SJSA1 (cell line): Measurements from ENCODE around the gene PTS. TPM values are rescaled to one million over a fixed set of nuclear protein-coding genes. Genes with fewer than 3 reads are reported as not detected.

ENCODE experiments used
- DNase-seq, 2 experiments: peaks; one replicate each; pipeline ENCODE4 v3.0.0-alpha.2; 2015 to 2020; ENCODE audit warnings: low spot score in 2 of 2, low read depth in 1 of 2
- H3K27ac ChIP-seq: fragments of 250-450 bp; sonication (Bioruptor Pico); 2 replicates; pipeline ENCODE4 v1.5.1; 2020; ENCODE audit warnings: mild to moderate bottlenecking, moderate library complexity
- H3K27me3 ChIP-seq: fragments of 250-450 bp; sonication (Bioruptor Pico); replicated peaks from 2 replicates; pipeline ENCODE4 v1.5.1; 2020; ENCODE audit warnings: mild to moderate bottlenecking, moderate library complexity
- H3K36me3 ChIP-seq: fragments of 250-450 bp; sonication (Bioruptor Pico); 2 replicates; pipeline ENCODE4 v1.5.1; 2020; ENCODE audit warnings: mild to moderate bottlenecking
- H3K4me1 ChIP-seq: fragments of 250-450 bp; sonication (Bioruptor Pico); replicated peaks from 2 replicates; pipeline ENCODE4 v1.6.1; 2021; ENCODE audit warnings: mild to moderate bottlenecking
- H3K4me3 ChIP-seq: fragments of 250-450 bp; sonication (Bioruptor Pico); 2 replicates; pipeline ENCODE4 v1.5.1; 2020; ENCODE audit warnings: mild to moderate bottlenecking
- H3K9me3 ChIP-seq: fragments of 250-450 bp; sonication (Bioruptor Pico); replicated peaks from 2 replicates; pipeline ENCODE4 v1.5.1; 2020; ENCODE audit warnings: mild to moderate bottlenecking
- total RNA-seq: library from RNA; depleted of rRNA; stranded (reverse); fragments of >200 nt; shearing (Covaris generic); gene quantifications from 2 replicates; pipeline ENCODE4 v1.2.3, GENCODE V29; 2014

The PTS gene
- total RNA-seq, 1 experiment from 2014 or later: 55.7 TPM

GRCh38 chr11:112255067-112255720 is 29.0 kb downstream of the PTS start:
- no peaks in the 10 kb centered on the region for H3K27me3 ChIP-seq
- no peak overlapping the region for H3K4me3 ChIP-seq
- no peaks in the 10 kb centered on the region for H3K9me3 ChIP-seq
- H3K36me3 ChIP-seq: no peaks in the 10 kb centered on the region
- DNase-seq: peak in 1 of 2 experiments; percentile 20
- no peak overlapping the region for H3K27ac ChIP-seq
- H3K4me1 ChIP-seq: peaks cover 7% of the 10 kb centered on the region

- DNase-seq: no peak
- Histone ChIP-seq H3K4me1 (peaks cover 2% of the 10 kb centered on the region), H3K36me3 (no peaks in the 10 kb centered on the region), H3K9me3 (no peaks in the 10 kb centered on the region), H3K27ac (no peak within 1 kb of the TSS), H3K27me3 (no peaks in the 10 kb centered on the region), H3K4me3 (no peak within 1 kb of the TSS)
Observed at GRCh38 chr11:112260490-112260889, 34.3 kb downstream of the PTS start, which contains the start of gene PLET1. PLET1 (minus strand) TSS chr11:112260860; CDS start chr11:112260589, 271 bp downstream.

- no peaks in the 10 kb centered on the region for H3K27me3 ChIP-seq
- no peak overlapping the region for H3K27ac ChIP-seq
- DNase-seq: peak in 1 of 2 experiments; percentile 15
- no peak overlapping the region for H3K4me3 ChIP-seq
- no peaks in the 10 kb centered on the region for H3K9me3 ChIP-seq
- no peaks in the 10 kb centered on the region for H3K36me3 ChIP-seq
- no peaks in the 10 kb centered on the region for H3K4me1 ChIP-seq
Observed at GRCh38 chr11:112265659-112266409, 39.6 kb downstream of the PTS start.

GRCh38 chr11:112266410-112266778 is 40.2 kb downstream of the PTS start:
- Histone ChIP-seq H3K9me3 (no peaks in the 10 kb centered on the region), H3K4me3 (no peak overlapping the region), H3K4me1 (no peaks in the 10 kb centered on the region), H3K36me3 (no peaks in the 10 kb centered on the region), H3K27me3 (no peaks in the 10 kb centered on the region), H3K27ac (no peak overlapping the region)
- DNase-seq: no peak

- H3K27ac ChIP-seq: no peak overlapping the region
Observed at GRCh38 chr11:112267188-112267591, 41.0 kb downstream of the PTS start.

GRCh38 chr11:112268406-112268805 is 42.2 kb downstream of the PTS start:
- no peak for DNase-seq
- Histone ChIP-seq H3K27me3 (no peaks in the 10 kb centered on the region), H3K27ac (no peak overlapping the region), H3K9me3 (no peaks in the 10 kb centered on the region), H3K4me3 (no peak overlapping the region), H3K4me1 (no peaks in the 10 kb centered on the region), H3K36me3 (no peaks in the 10 kb centered on the region)

More at GRCh38 chr11:112267188-112267591, 41.0 kb downstream of the PTS start:
- Histone ChIP-seq H3K9me3 (no peaks in the 10 kb centered on the region), H3K36me3 (no peaks in the 10 kb centered on the region), H3K4me3 (no peak overlapping the region), H3K27me3 (no peaks in the 10 kb centered on the region), H3K4me1 (no peaks in the 10 kb centered on the region)
- no peak for DNase-seq

GRCh38 chr11:112269139-112269538 is 42.9 kb downstream of the PTS start:
- H3K9me3 ChIP-seq: no peaks in the 10 kb centered on the region
- H3K4me1 ChIP-seq: no peaks in the 10 kb centered on the region
- no peak for DNase-seq
- no peaks in the 10 kb centered on the region for H3K27me3 ChIP-seq
- no peak overlapping the region for H3K27ac ChIP-seq
- H3K36me3 ChIP-seq: no peaks in the 10 kb centered on the region
- no peak overlapping the region for H3K4me3 ChIP-seq

GRCh38 chr11:112270551-112271180 is 44.4 kb downstream of the PTS start:
- Histone ChIP-seq H3K27me3 (no peaks in the 10 kb centered on the region), H3K27ac (no peak overlapping the region), H3K9me3 (no peaks in the 10 kb centered on the region), H3K4me1 (no peaks in the 10 kb centered on the region), H3K36me3 (no peaks in the 10 kb centered on the region), H3K4me3 (no peak overlapping the region)
- DNase-seq: no peak

GRCh38 chr11:112271242-112271641 is 45.0 kb downstream of the PTS start:
- no peak overlapping the region for H3K4me3 ChIP-seq
- no peaks in the 10 kb centered on the region for H3K9me3 ChIP-seq
- no peaks in the 10 kb centered on the region for H3K27me3 ChIP-seq
- H3K36me3 ChIP-seq: no peaks in the 10 kb centered on the region
- no peak overlapping the region for H3K27ac ChIP-seq
- H3K4me1 ChIP-seq: no peaks in the 10 kb centered on the region
- no peak for DNase-seq

- no peak for DNase-seq
- Histone ChIP-seq H3K36me3 (no peaks in the 10 kb centered on the region), H3K27me3 (no peaks in the 10 kb centered on the region), H3K4me1 (peaks cover 8% of the 10 kb centered on the region), H3K4me3 (no peak overlapping the region), H3K9me3 (no peaks in the 10 kb centered on the region), H3K27ac (no peak overlapping the region)
Observed at GRCh38 chr11:112273066-112273465, 46.8 kb downstream of the PTS start.

GRCh38 chr11:112274007-112274783 is 48.0 kb downstream of the PTS start:
- peaks cover 8% of the 10 kb centered on the region for H3K4me1 ChIP-seq
- DNase-seq: no peak
- no peaks in the 10 kb centered on the region for H3K27me3 ChIP-seq

GRCh38 chr11:112277029-112277428 is 50.8 kb downstream of the PTS start:
- Histone ChIP-seq H3K36me3 (no peaks in the 10 kb centered on the region), H3K27ac (no peak overlapping the region), H3K4me3 (no peak overlapping the region), H3K4me1 (peaks cover 12% of the 10 kb centered on the region), H3K27me3 (no peaks in the 10 kb centered on the region), H3K9me3 (no peaks in the 10 kb centered on the region)
- DNase-seq: no peak

More at GRCh38 chr11:112274007-112274783, 48.0 kb downstream of the PTS start:
- Histone ChIP-seq H3K36me3 (no peaks in the 10 kb centered on the region), H3K27ac (no peak overlapping the region), H3K9me3 (no peaks in the 10 kb centered on the region), H3K4me3 (no peak overlapping the region)

- DNase-seq: no peak
- Histone ChIP-seq H3K27me3 (no peaks in the 10 kb centered on the region), H3K9me3 (no peaks in the 10 kb centered on the region)
Observed at GRCh38 chr11:112277941-112278340, 51.7 kb downstream of the PTS start.

More at GRCh38 chr11:112277941-112278340, 51.7 kb downstream of the PTS start:
- Histone ChIP-seq H3K27ac (no peak overlapping the region), H3K4me1 (peaks cover 12% of the 10 kb centered on the region), H3K36me3 (no peaks in the 10 kb centered on the region), H3K4me3 (no peak overlapping the region)
